GM19023 (cell line): ENCODE measurements around the gene SAP30BP.

Experiments used
- ATAC-seq: cut with Tn5 transposase; IDR thresholded peaks from one replicate; pipeline ENCODE4 v1.9.1; 2021; ENCODE audit warnings: mild to moderate bottlenecking, moderate library complexity; ENCODE audit not compliant: unreplicated experiment

Gene SAP30BP

DNA sequence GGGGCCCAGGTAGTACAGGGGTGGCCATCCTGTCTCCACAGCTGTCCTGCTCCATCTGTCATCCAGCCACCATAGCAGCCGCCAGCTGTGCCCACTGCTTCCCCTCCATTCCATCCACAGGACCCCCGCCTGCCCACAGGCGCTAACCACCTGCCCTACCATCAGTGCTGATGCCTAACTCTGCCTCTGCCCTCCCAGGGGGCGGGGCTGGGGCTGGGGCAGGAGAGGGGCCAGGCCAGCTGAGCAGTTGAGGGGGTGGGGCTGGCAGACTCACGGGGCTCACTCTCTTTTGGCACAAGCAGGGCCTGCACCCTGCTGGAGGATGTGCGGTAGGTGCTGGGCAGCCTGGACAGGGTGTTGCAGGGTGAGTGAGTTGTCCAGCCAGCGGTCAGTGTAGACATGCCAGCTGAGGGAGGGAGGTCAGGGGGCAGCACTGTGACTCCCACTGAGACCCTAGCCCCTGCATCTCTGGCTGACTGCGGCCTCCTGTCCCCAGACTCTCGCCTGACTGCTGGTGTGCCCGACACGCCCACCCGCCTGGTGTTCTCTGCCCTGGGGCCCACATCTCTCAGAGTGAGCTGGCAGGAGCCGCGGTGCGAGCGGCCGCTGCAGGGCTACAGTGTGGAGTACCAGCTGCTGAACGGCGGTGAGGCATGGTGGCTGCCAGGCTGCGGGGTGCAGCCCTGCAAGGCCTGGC lies 88.2 kb downstream of the SAP30BP start:
- no peak for ATAC-seq

DNA sequence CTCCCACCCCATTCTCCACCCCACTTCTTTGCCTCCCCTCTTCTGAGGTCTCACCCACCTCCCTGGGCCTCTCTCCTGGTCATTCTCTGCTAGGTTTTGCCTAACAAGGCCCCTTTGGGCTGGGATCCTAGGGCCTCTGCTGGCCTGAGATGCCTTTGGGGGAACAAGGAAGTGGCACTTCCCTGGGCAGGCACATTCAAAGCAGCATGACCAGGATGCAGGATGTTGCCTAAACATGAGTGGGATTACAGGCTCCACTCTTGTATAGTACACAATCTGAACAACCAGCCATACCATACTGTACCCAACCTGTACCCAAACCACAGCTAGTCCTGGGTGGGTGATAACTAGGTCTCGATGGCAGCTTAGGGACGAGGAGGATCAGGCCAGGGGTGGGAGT lies 88.9 kb downstream of the SAP30BP start:
- ATAC-seq, result no peak

DNA sequence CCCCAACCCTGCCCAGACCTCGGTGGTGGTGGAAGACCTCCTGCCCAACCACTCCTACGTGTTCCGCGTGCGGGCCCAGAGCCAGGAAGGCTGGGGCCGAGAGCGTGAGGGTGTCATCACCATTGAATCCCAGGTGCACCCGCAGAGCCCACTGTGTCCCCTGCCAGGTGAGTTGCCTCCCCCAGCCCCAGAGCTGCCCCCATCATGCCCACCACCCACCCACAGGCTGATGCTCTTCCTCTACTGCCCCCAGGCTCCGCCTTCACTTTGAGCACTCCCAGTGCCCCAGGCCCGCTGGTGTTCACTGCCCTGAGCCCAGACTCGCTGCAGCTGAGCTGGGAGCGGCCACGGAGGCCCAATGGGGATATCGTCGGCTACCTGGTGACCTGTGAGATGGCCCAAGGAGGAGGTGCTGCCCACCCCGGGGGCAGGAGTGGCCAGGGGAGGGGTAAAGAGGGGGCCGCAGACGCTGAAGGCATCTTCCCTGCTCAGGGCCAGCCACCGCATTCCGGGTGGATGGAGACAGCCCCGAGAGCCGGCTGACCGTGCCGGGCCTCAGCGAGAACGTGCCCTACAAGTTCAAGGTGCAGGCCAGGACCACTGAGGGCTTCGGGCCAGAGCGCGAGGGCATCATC lies 89.4 kb downstream of the SAP30BP start:
- no peak for ATAC-seq

DNA sequence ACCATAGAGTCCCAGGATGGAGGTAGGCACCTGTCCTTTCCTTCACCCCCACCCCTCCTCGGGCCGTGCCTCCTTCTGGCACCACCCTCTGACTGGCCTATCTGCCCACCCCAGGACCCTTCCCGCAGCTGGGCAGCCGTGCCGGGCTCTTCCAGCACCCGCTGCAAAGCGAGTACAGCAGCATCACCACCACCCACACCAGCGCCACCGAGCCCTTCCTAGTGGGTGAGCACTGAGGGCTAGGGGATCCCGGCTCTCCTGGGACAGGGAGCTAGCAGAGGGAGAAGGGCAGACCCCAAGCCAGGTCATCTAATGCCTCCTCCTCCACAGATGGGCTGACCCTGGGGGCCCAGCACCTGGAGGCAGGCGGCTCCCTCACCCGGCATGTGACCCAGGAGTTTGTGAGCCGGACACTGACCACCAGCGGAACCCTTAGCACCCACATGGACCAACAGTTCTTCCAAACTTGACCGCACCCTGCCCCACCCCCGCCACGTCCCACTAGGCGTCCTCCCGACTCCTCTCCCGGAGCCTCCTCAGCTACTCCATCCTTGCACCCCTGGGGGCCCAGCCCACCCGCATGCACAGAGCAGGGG lies 90.0 kb downstream of the SAP30BP start:
- ATAC-seq, result no peak
